Measurements from ENCODE around the gene PTCHD1. TPM values are rescaled to one million over a fixed set of nuclear protein-coding genes. Genes with fewer than 3 reads are reported as not detected.

Gene PTCHD1
- total RNA-seq, 1 experiment from 2014 or later, result 1.4 TPM

DNA sequence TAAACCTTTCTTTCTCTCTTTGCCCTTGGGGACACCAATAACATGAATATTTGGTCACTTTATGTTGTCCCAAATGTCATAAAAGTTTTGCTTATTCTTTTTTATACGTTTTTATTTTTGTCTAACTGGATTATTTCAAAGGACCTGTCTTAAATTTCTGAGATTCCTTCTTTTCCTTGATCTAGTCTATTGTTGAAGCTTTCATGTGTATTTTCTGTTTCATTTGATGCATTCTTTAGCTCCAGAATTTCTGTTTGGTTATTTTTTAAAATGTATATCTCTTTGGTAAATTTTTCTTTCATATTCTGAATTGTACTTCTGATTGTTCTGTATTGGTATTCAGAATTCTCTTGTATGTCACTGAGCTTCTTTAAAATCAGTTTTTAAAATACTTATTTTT lies 88.3 kb downstream of the PTCHD1 start:
- POLR2A ChIA-PET, result no interaction called here
- Histone ChIP-seq H3K27me3 (ENCODE audit: control insufficient read depth, insufficient read depth, low read length) (no peaks in the 10 kb centered on the region), H3K4me3 (ENCODE audit: low read depth in 2 of 2, low read length in 2 of 2) (no peak overlapping the region), H3K4me1 (ENCODE audit: control insufficient read depth, insufficient read depth, low read length) (no peaks in the 10 kb centered on the region), H3K27ac (ENCODE audit: low read length) (no peak overlapping the region), H3K9me3 (ENCODE audit: control insufficient read depth, insufficient read depth, low read depth, low read length) (no peaks in the 10 kb centered on the region), H3K36me3 (ENCODE audit: control insufficient read depth, insufficient read depth, low read length) (no peaks in the 10 kb centered on the region)
- ATAC-seq (no peak), DNase-seq (ENCODE audit: low read depth, low spot score) (no peak)
- in situ Hi-C loops (cut with HindIII; ENCODE audit: low pct_unique_long_range_greater_than_20kb, low sequenced_read_pairs) (no loop called here), intact Hi-C loops (cut with micrococcal nuclease; ENCODE audit: unreplicated experiment) (no loop called here)
- no TSS peak for BruUV-seq (replicated peaks)
- TF ChIP-seq TCF7L2 (IDR thresholded peaks at IDR 0.05; ENCODE audit: low read depth, low read length), result no peak
- TF ChIP-seq, protein P1, sequence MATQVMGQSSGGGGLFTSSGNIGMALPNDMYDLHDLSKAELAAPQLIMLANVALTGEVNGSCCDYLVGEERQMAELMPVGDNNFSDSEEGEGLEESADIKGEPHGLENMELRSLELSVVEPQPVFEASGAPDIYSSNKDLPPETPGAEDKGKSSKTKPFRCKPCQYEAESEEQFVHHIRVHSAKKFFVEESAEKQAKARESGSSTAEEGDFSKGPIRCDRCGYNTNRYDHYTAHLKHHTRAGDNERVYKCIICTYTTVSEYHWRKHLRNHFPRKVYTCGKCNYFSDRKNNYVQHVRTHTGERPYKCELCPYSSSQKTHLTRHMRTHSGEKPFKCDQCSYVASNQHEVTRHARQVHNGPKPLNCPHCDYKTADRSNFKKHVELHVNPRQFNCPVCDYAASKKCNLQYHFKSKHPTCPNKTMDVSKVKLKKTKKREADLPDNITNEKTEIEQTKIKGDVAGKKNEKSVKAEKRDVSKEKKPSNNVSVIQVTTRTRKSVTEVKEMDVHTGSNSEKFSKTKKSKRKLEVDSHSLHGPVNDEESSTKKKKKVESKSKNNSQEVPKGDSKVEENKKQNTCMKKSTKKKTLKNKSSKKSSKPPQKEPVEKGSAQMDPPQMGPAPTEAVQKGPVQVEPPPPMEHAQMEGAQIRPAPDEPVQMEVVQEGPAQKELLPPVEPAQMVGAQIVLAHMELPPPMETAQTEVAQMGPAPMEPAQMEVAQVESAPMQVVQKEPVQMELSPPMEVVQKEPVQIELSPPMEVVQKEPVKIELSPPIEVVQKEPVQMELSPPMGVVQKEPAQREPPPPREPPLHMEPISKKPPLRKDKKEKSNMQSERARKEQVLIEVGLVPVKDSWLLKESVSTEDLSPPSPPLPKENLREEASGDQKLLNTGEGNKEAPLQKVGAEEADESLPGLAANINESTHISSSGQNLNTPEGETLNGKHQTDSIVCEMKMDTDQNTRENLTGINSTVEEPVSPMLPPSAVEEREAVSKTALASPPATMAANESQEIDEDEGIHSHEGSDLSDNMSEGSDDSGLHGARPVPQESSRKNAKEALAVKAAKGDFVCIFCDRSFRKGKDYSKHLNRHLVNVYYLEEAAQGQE (IDR thresholded peaks at IDR 0.05; ENCODE audit: insufficient read depth in 1 of 2, low read depth in 2 of 2, low read length in 1 of 2), result no peak
- no peak for TF ChIP-seq POLR2AphosphoS5 (IDR thresholded peaks at IDR 0.05; ENCODE audit: low read depth, low read length)
- TF ChIP-seq, protein P2, sequence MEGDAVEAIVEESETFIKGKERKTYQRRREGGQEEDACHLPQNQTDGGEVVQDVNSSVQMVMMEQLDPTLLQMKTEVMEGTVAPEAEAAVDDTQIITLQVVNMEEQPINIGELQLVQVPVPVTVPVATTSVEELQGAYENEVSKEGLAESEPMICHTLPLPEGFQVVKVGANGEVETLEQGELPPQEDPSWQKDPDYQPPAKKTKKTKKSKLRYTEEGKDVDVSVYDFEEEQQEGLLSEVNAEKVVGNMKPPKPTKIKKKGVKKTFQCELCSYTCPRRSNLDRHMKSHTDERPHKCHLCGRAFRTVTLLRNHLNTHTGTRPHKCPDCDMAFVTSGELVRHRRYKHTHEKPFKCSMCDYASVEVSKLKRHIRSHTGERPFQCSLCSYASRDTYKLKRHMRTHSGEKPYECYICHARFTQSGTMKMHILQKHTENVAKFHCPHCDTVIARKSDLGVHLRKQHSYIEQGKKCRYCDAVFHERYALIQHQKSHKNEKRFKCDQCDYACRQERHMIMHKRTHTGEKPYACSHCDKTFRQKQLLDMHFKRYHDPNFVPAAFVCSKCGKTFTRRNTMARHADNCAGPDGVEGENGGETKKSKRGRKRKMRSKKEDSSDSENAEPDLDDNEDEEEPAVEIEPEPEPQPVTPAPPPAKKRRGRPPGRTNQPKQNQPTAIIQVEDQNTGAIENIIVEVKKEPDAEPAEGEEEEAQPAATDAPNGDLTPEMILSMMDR (IDR thresholded peaks at IDR 0.05), result no peak
- CTCF ChIA-PET, result no interaction called here

DNA sequence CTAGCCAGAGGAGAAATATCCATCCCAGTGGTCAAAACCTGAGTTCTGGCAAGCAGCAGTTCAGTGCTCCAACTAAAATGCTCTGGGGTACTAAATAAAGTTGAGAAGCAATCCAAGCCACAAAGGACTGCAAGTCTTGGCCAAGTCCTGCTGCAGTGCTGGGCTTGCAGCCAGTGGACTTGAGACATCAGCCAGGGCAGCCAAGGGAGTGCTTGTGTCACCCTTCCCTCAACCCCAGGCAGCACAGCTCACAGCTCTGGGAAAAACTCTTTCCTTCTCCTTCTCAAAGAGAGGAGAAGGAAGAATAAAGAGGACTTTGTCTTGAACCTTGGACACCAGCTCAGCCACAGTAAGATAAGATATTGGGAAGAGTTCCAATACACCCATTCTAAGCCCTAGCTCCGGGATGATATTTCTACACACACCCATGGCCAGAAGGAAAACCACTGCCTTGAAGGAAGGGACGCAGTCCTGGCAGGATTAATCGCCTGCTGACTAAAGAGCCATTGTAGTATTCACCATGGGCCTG lies 99.8 kb downstream of the PTCHD1 start:
- ChIA-PET POLR2A (no interaction called here), CTCF (no interaction called here)
- no peak for DNase-seq (ENCODE audit: low read depth, low spot score)
- in situ Hi-C loops (cut with HindIII; ENCODE audit: low pct_unique_long_range_greater_than_20kb, low sequenced_read_pairs) (no loop called here), intact Hi-C loops (cut with micrococcal nuclease; ENCODE audit: unreplicated experiment) (no loop called here)
- TF ChIP-seq, protein P2 (IDR thresholded peaks at IDR 0.05), result no peak
- TF ChIP-seq TCF7L2 (IDR thresholded peaks at IDR 0.05; ENCODE audit: low read depth, low read length) (no peak), POLR2AphosphoS5 (IDR thresholded peaks at IDR 0.05; ENCODE audit: low read depth, low read length) (no peak), SIN3A (IDR thresholded peaks at IDR 0.05; ENCODE audit: borderline replicate concordance, insufficient read depth, low read depth, low read length) (no peak)
- TF ChIP-seq, protein P1 (IDR thresholded peaks at IDR 0.05; ENCODE audit: insufficient read depth in 1 of 2, low read depth in 2 of 2, low read length in 1 of 2), result no peak
- H3K27ac ChIP-seq (ENCODE audit: low read length), result no peak overlapping the region
- no peaks in the 10 kb centered on the region for H3K27me3 ChIP-seq (ENCODE audit: control insufficient read depth, insufficient read depth, low read length)
- H3K4me1 ChIP-seq (ENCODE audit: control insufficient read depth, insufficient read depth, low read length), result no peaks in the 10 kb centered on the region
- no peak for ATAC-seq
- H3K9me3 ChIP-seq (ENCODE audit: control insufficient read depth, insufficient read depth, low read depth, low read length), result no peaks in the 10 kb centered on the region
- H3K36me3 ChIP-seq (ENCODE audit: control insufficient read depth, insufficient read depth, low read length), result no peaks in the 10 kb centered on the region
- BruUV-seq (replicated peaks), result no TSS peak
- no peak overlapping the region for H3K4me3 ChIP-seq (ENCODE audit: low read depth in 2 of 2, low read length in 2 of 2)

All from Panc1 (cell line).